Activated CD8-positive, alpha-beta memory T cell treated with anti-CD3 and anti-CD28 coated beads for 24 hours (primary cell): ENCODE data around the gene GJD3.
"Not testable (repeated sequence)": the region's sequence is repeated elsewhere in the genome, so short reads cannot be mapped to it uniquely, and the experiment has no call there.

Source experiments
- DNase-seq: peaks from one replicate; pipeline ENCODE4 v3.0.0-alpha.2; 2020

GJD3 gene, protein sequence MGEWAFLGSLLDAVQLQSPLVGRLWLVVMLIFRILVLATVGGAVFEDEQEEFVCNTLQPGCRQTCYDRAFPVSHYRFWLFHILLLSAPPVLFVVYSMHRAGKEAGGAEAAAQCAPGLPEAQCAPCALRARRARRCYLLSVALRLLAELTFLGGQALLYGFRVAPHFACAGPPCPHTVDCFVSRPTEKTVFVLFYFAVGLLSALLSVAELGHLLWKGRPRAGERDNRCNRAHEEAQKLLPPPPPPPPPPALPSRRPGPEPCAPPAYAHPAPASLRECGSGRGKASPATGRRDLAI

DNA sequence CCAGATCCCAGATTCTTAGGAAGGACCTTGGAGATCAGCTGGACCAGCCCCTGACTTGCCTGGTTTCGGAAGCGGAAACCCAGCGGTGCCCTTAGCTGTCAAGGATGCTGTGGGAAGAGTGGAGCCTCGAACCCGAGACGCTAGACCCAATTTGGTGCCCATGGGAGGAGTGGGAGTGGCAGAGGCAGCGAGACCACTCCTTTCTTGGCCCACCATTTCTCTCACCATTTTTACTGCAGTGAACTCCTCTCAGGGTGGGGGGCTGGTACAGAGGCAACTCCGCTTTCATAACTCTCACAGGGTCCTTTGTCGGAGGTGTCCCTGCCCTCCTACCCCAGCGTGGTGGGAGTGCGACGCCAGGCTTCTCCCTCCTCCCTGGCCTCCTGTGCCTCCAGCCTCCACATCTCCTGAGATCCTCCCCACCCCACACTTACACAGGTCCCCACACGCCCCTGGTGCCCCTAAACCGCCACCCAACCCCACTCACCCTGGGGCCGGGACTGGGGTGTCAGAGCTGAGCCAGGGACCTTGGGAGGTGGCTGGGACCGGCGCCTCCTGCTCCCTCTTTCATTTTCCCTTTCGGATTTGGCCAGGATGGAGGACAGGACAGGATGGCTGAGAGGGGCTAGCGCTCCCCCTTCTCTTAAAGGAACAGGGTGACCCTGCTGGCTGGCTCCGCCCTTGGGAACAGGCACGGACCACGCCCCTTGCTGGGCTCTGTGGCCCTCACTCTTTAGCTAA, at the start of gene GJD3:
Gene GJD3 (minus strand): TSS at position 617 of the 741 bp plus-strand sequence. CDS start 922 bp downstream, outside the sequence.
- DNase-seq, result peak; percentile 57

GRCh38 chr17:40414312-40414711, 49.8 kb upstream of the GJD3 start:
- DNase-seq, result not testable (repeated sequence)

- no peak for DNase-seq
These were observed 48.3 kb upstream of the GJD3 start for GRCh38 chr17:40412880-40413279.

DNA sequence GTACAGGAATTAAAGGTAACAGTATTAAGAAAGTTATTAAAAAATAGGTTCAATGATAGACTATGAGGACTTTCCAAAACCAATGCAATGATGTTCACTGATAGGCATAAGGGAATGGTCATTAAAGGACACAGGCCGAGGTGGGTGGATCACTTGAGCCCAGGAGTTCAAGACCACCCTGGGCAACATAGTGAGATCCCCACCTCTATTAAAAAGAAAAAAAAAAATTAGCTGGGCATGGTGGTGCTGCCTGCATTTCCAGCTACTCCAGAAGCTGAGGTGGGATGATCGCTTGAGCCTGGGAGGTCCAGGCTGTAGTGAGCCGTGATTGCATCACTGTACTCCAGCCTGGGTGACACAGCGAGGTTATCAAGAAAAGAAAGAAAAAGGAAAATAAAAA, 47.3 kb upstream of the GJD3 start:
- DNase-seq, result no peak

- DNase-seq, result no peak
These were observed 45.5 kb upstream of the GJD3 start for GRCh38 chr17:40410082-40410481.

- DNase-seq, result not testable (repeated sequence)
These were observed 45.0 kb upstream of the GJD3 start for GRCh38 chr17:40409540-40409939.

- DNase-seq, result no peak
These were observed 42.9 kb upstream of the GJD3 start for GRCh38 chr17:40407460-40407859.

- no peak for DNase-seq
These were observed 39.5 kb upstream of the GJD3 start for GRCh38 chr17:40404003-40404402.

- DNase-seq, result no peak
These were observed 38.1 kb upstream of the GJD3 start for GRCh38 chr17:40402668-40403067.

DNA sequence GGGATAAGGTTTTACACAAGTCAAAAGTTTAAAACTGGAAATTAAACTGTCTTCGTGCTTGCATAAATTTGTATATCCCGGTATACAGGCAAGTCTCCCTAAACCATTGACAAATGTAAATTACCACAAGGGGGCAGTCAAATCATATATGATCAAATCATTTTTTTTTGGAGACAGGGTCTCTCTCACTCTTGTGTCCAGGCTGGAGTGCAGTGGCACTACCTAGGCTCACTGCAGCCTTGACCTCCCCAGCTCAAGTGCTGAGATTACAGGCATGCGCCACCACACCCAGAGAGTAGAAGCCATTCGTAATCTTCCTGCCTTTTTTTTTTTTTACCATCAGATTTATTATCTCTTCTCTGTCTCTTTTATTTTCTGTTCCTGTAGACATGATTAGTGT, 34.6 kb upstream of the GJD3 start:
- DNase-seq, result no peak

GRCh38 chr17:40386555-40386954, 22.0 kb upstream of the GJD3 start:
- not testable (repeated sequence) for DNase-seq

DNA sequence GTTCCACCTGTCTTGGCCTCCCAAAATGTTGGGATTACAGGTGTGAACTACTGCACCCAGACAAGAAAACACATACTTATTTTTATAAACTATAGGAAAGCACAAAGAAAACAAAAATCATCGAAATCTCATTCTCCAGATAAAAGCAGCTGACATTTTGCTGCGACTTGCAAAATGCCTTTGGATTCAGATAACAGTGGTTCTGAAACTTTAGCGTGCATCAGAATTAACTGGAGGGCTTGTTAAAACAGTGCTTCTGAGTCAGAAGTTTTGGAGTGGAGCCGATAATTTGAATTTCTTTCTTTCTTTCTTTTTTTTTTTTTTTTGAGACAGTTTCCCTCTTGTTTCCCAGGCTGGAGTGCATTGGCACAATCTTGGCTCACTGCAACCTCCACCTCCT, 17.7 kb upstream of the GJD3 start:
- DNase-seq, result no peak

DNA sequence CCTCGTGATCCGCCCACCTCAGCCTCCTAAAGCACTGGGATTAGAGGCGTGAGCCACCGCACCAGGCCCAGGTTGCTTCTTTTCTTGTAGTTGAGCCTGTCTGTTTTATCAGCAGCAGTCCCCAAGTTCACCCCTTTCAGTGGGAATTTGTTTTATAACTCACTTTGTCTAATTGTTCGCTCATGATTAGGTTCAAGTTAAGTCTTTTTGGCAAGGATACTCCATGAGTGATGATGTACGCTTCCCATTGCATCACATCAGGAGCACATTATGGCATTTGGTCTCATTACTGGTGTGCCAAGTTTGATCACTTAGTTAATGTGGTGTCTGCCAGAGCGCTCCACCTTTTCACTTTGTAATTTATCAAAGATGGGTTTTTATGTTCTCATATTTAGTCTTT, 14.4 kb upstream of the GJD3 start:
- DNase-seq, result no peak

GRCh38 chr17:40377832-40378231, 13.3 kb upstream of the GJD3 start:
- DNase-seq, result no peak

GRCh38 chr17:40376541-40376940, 12.0 kb upstream of the GJD3 start:
- not testable (repeated sequence) for DNase-seq

GRCh38 chr17:40375786-40376185, 11.2 kb upstream of the GJD3 start:
- peak; percentile 46 for DNase-seq

- peak; percentile 32 for DNase-seq
These were observed 10.4 kb upstream of the GJD3 start for GRCh38 chr17:40374821-40375498.

DNA sequence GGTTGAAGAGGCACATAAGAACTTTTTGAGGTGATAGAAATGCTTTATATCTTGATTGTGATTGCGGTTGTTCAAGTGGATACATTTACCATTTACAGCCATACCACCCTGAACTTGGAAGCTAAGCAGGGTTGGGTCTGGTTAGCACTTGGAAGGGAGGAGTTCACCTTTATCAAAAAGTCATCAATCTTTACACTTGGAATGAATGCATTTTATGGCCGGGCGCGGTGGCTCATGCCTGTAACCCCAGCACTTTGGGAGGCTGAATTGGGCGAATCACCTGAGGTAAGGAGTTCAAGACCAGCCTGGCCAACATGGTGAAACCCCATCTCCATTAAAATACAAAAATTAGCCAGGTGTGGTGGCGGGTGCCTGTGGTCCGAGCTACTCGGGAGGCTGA, 9.5 kb upstream of the GJD3 start:
- no peak for DNase-seq

DNA sequence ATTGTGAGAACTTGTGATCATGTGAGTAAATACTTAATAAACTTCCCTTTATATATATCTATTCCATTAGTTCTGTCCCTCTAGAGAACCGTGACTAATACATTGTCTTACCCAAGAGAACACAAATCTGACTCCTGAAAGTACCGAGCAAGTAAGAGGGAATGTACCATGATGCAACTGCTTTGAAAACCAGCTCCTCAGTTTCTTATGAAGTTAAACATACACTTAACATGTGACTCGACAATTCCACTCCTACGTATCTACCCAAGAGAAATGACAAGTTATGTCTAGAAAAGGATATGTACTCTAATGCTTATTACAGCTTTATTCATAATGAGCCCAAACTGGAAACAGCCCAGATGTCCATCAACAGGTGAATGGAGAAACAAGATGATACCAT, 8.8 kb upstream of the GJD3 start:
- DNase-seq, result no peak

DNA sequence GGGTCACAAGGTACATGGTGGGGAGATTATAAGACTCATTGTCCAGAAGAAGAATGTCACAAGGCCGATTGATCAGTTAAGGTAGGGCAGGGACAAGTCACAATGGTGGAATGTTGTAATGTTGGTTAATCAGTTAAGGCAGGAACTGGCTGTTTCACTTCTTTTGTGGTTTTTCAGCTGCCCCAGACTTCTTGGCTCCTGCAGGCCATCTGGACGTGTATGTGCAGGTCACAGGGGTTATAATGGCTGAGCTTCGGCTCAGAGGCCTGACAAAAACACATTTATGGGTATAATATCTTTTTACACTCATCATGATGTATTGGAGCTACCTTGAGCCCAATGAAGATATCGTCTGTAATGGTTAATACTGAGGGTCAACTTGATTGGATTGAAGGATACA, 8.1 kb upstream of the GJD3 start:
- not testable (repeated sequence) for DNase-seq

GRCh38 chr17:40372031-40372430, 7.5 kb upstream of the GJD3 start:
- DNase-seq, result no peak

GRCh38 chr17:40371261-40371929, 6.9 kb upstream of the GJD3 start:
- DNase-seq, result peak; percentile 60

GRCh38 chr17:40369923-40370322, 5.4 kb upstream of the GJD3 start:
- no peak for DNase-seq
